WTC11 (cell line): ENCODE measurements around the gene TXNRD1. TPM values are rescaled to one million over a fixed set of nuclear protein-coding genes. Genes with fewer than 3 reads are reported as not detected.

Experiments
- ATAC-seq: fragments of 200-7000 bp; cut with Tn5 transposase; 2 replicates; pipeline ENCODE4 v1.10.0; 2021; ENCODE audit warnings: mild to moderate bottlenecking, moderate library complexity
- CTCF ChIA-PET: fragments of 300-600 bp; sonication (Branson Sonifier 250); formaldehyde crosslinking; loops from one replicate; lab custom pipeline; 2021; ENCODE audit warnings: antibody characterized with exemption; lab: Charles Lee
- POLR2A ChIA-PET: fragments of 350-600 bp; sonication (Branson Sonifier 250); formaldehyde crosslinking; loops from one replicate; lab custom pipeline; 2021; ENCODE audit warnings: antibody characterized with exemption; lab: Charles Lee
- DNase-seq: peaks from one replicate; pipeline ENCODE4 v3.0.0; 2021; ENCODE audit warnings: low spot score
- H3K27ac Mint-ChIP-seq: 2 replicates; pipeline ENCODE4 v1.8.0; 2021; ENCODE audit warnings: mixed read lengths
- H3K27me3 Mint-ChIP-seq: 2 replicates; pipeline ENCODE4 v1.8.0; 2021; ENCODE audit warnings: low read depth, mild to moderate bottlenecking, moderate library complexity, mixed read lengths
- H3K36me3 Mint-ChIP-seq: 2 replicates; pipeline ENCODE4 v1.8.0; 2021; ENCODE audit warnings: mixed read lengths
- H3K4me1 Mint-ChIP-seq: 2 replicates; pipeline ENCODE4 v1.8.0; 2022; ENCODE audit warnings: mixed read lengths
- H3K4me3 Mint-ChIP-seq: 2 replicates; pipeline ENCODE4 v1.8.0; 2021; ENCODE audit warnings: mild to moderate bottlenecking, moderate library complexity, mixed read lengths
- H3K9me3 Mint-ChIP-seq: 2 replicates; pipeline ENCODE4 v1.8.0; 2021; ENCODE audit warnings: mixed read lengths
- AFF4 ChIP-seq: sonication (generic); formaldehyde crosslinking; IDR thresholded peaks from 2 replicates; pipeline ENCODE4 v1.8.1; 2023; ENCODE audit warnings: mild to moderate bottlenecking, missing genetic modification reagents, borderline replicate concordance
- AR ChIP-seq: fragments of 250-450 bp; sonication (Bioruptor Pico); IDR thresholded peaks from 2 replicates; pipeline ENCODE4 v1.9.0; 2021; ENCODE audit warnings: mild to moderate bottlenecking
- ATF2 ChIP-seq: sonication (generic); formaldehyde crosslinking; IDR thresholded peaks from 2 replicates; pipeline ENCODE4 v1.8.1; 2022; ENCODE audit warnings: low read depth, missing genetic modification reagents, borderline replicate concordance
- E2F5 ChIP-seq: sonication (generic); formaldehyde crosslinking; IDR thresholded peaks from 2 replicates; pipeline ENCODE4 v1.8.1; 2022; ENCODE audit warnings: mild to moderate bottlenecking, moderate library complexity, missing genetic modification reagents
- ERG ChIP-seq: fragments of 250-450 bp; sonication (Bioruptor Pico); IDR thresholded peaks from 2 replicates; pipeline ENCODE4 v1.8.0; 2021; ENCODE audit warnings: mild to moderate bottlenecking
- FOXJ3 ChIP-seq: sonication (generic); formaldehyde crosslinking; IDR thresholded peaks from 2 replicates; pipeline ENCODE4 v1.9.0; 2021; ENCODE audit warnings: missing genetic modification reagents, mild to moderate bottlenecking, borderline replicate concordance
- GRHL2 ChIP-seq: fragments of 250-450 bp; sonication (Bioruptor Pico); IDR thresholded peaks from 2 replicates; pipeline ENCODE4 v1.8.0; 2022; ENCODE audit warnings: mild to moderate bottlenecking, moderate library complexity; ENCODE audit not compliant: insufficient replicate concordance, severe bottlenecking
- GTF2I ChIP-seq: fragments of 250-450 bp; sonication (Bioruptor Pico); conservative IDR thresholded peaks from 2 replicates; pipeline ENCODE4 v1.4.0; 2021; ENCODE audit warnings: mild to moderate bottlenecking
- HMGXB4 ChIP-seq: sonication (generic); formaldehyde crosslinking; IDR thresholded peaks from 2 replicates; pipeline ENCODE4 v1.8.1; 2023; ENCODE audit warnings: mild to moderate bottlenecking, moderate library complexity, missing genetic modification reagents
- IRF2 ChIP-seq: sonication (generic); formaldehyde crosslinking; IDR thresholded peaks from 2 replicates; pipeline ENCODE4 v1.8.0; 2022; ENCODE audit warnings: low read depth, missing genetic modification reagents, borderline replicate concordance
- NFATC4 ChIP-seq: fragments of 250-450 bp; sonication (Bioruptor Pico); IDR thresholded peaks from 2 replicates; pipeline ENCODE4 v1.9.0; 2021; ENCODE audit warnings: mild to moderate bottlenecking
- NR3C1 ChIP-seq: sonication (generic); formaldehyde crosslinking; conservative IDR thresholded peaks from 2 replicates; pipeline ENCODE4 v1.8.1; 2023; ENCODE audit warnings: low read depth, mild to moderate bottlenecking, missing genetic modification reagents
- USF1 ChIP-seq: sonication (generic); formaldehyde crosslinking; IDR thresholded peaks from 2 replicates; pipeline ENCODE4 v1.8.0; 2022; ENCODE audit warnings: mild to moderate bottlenecking, missing genetic modification reagents
- ZNF121 ChIP-seq: sonication (generic); formaldehyde crosslinking; IDR thresholded peaks from 2 replicates; pipeline ENCODE4 v1.8.0; 2023; ENCODE audit warnings: missing genetic modification reagents
- ZNF416 ChIP-seq: fragments of 250-450 bp; sonication (Bioruptor Pico); IDR thresholded peaks from 2 replicates; pipeline ENCODE4 v1.9.0; 2021; ENCODE audit warnings: mild to moderate bottlenecking, inconsistent platforms
- ZNF423 ChIP-seq: fragments of 250-450 bp; sonication (Bioruptor Pico); IDR thresholded peaks from 2 replicates; pipeline ENCODE4 v2.1.2; 2022; ENCODE audit warnings: mild to moderate bottlenecking, moderate library complexity
- ZNF532 ChIP-seq: fragments of 250-450 bp; sonication (Bioruptor Pico); IDR thresholded peaks from 2 replicates; pipeline ENCODE4 v1.9.0; 2021; ENCODE audit warnings: mild to moderate bottlenecking, borderline replicate concordance
- total RNA-seq: library from RNA; stranded (reverse); gene quantifications from 3 replicates; pipeline ENCODE4 v1.2.3, GENCODE V29; 2021

Gene TXNRD1
- total RNA-seq, 1 experiment from 2014 or later = 113 TPM

- H3K27ac Mint-ChIP-seq = no peak overlapping the region
- no peak for TF ChIP-seq NR3C1 (CRISPR knock-in tag)
- no peak for TF ChIP-seq AFF4 (CRISPR knock-in tag)
- no peak for TF ChIP-seq ATF2
- no peak for TF ChIP-seq ZNF416 (CRISPR knock-in tag)
- no peak for TF ChIP-seq ZNF532 (CRISPR knock-in tag)
- TF ChIP-seq HMGXB4 (CRISPR knock-in tag) = no peak
- no peak for TF ChIP-seq NFATC4 (CRISPR knock-in tag)
- no peak for TF ChIP-seq AR (CRISPR knock-in tag)
- TF ChIP-seq FOXJ3 (CRISPR knock-in tag) = no peak
- TF ChIP-seq GRHL2 = no peak
- TF ChIP-seq ZNF121 (CRISPR knock-in tag) = no peak
- no peak for TF ChIP-seq GTF2I (CRISPR knock-in tag)
- no peak for TF ChIP-seq ZNF423
- no peak for TF ChIP-seq USF1 (CRISPR knock-in tag)
- no peak for TF ChIP-seq ERG (CRISPR knock-in tag)
- no peak for TF ChIP-seq E2F5 (CRISPR knock-in tag)
- no peak for TF ChIP-seq IRF2 (CRISPR knock-in tag)
Measured at GRCh38 chr12:104280717-104281458, 65.3 kb downstream of the TXNRD1 start.

More at GRCh38 chr12:104280717-104281458, 65.3 kb downstream of the TXNRD1 start:
- Mint-ChIP-seq H3K27me3 (no peaks in the 10 kb centered on the region; the same call in 1 of the 2 replicates), H3K4me1 (peaks cover 9% of the 10 kb centered on the region), H3K9me3 (peaks cover 7% of the 10 kb centered on the region; the same call in 1 of the 2 replicates), H3K36me3 (no peaks in the 10 kb centered on the region), H3K4me3 (no peak overlapping the region)
- ATAC-seq = no peak
- no peak for DNase-seq
- ChIA-PET POLR2A (no interaction called here), CTCF (no interaction called here)
